SH-SY5Y (cell line): ENCODE measurements around the gene CRLF2.

Experiments
- GATA2 ChIP-seq: IDR thresholded peaks from 2 replicates; pipeline ENCODE4 v1.6.1; 2011; ENCODE audit warnings: mild to moderate bottlenecking, low read depth, low read length
- GATA3 ChIP-seq: IDR thresholded peaks from 2 replicates; pipeline ENCODE4 v1.6.1; 2011; ENCODE audit warnings: low read depth, mild to moderate bottlenecking, low read length, moderate library complexity

- no peak for TF ChIP-seq GATA3
- no peak for TF ChIP-seq GATA2
These were observed at the start of gene CRLF2 for GRCh38 chrX:1212532-1212931.
